NCI-H128 (cell line): ENCODE measurements around the gene INCENP.
A peak's percentile ranks its signal among the peaks of the same experiment; 100 is the strongest.
"Not testable (repeated sequence)": the region's sequence is repeated elsewhere in the genome, so short reads cannot be mapped to it uniquely, and the experiment has no call there.

ENCODE experiments used
- DNase-seq: peaks from one replicate; lab custom pipeline; 2025; ENCODE audit not compliant: unreplicated experiment; lab: John Stamatoyannopoulos, UW

Gene INCENP

DNA sequence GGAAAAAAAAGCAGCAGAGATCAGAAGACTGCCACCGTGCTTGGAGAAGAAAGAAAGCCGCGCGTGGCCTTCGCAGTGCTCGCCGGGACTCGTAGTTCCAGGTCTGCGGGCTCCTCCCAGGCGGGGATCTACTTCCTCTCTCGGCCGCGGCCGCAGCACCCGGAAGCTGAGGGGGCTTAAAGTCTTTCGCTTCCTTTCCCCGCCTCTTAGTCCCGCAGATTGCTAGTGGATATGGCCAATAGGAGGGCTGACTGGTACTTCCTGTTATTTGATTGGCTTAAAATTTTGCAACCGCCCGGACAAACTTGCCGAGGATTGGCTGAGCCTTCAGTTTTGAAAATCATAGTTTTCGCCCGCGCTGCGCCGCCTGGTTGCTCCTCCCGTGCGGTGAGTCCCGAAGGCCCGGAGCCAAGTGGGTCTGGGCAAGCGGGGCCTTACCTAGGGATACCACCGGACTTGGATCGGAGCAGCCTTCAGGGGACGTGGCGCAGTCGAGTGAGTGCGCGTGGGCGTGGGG, at the start of gene INCENP:
Gene INCENP, plus strand, starts transcription at position 343 of the 517 bp plus-strand sequence. CDS start 4,151 bp downstream, outside the sequence.
- peak; percentile 94 for DNase-seq

GRCh38 chr11:62075438-62075837, 48.4 kb upstream of the INCENP start:
- no peak for DNase-seq

GRCh38 chr11:62077132-62077531, 46.7 kb upstream of the INCENP start:
- DNase-seq: no peak

- DNase-seq: peak; percentile 43
Measured at GRCh38 chr11:62081378-62082291, 42.2 kb upstream of the INCENP start.

- no peak for DNase-seq
Measured at GRCh38 chr11:62082292-62082657, 41.5 kb upstream of the INCENP start.

DNA sequence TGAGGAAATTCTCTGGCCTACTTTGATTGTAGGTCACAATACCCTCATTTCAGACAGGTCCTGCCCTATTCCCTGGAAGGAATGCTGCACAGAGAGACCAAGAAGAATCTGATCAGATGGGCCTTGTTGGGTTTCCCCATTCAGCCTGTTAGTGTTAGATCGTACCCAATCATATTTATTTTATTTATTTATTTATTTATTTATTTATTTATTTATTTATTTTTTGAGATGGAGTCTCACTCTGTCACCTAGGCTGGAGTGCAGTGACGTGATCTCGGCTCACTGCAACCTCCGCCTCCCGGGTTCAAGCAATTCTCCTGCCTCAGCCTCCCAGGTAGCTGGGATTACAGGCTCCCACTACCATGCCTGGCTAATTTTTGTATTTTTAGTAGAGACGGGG, 39.0 kb upstream of the INCENP start:
- DNase-seq: not testable (repeated sequence)

DNA sequence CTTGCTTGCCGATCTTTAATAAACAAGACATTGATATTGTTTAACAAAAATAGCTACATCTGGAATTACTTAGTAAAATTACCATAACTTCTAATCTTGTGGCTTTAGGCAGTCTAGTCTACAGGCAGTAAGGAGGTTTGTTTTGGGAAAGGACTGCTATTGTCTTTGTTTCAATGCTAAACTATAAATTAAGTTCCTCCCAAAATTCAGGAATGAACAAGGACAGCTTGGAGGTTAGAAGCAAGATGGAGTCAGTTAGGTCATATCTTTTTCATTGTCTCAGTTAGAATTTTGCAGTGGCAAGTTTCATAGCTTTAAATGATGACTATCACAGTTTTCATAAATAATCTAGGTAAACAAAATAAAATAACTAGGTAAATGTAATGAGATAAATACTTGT, 36.1 kb upstream of the INCENP start:
- no peak for DNase-seq

DNA sequence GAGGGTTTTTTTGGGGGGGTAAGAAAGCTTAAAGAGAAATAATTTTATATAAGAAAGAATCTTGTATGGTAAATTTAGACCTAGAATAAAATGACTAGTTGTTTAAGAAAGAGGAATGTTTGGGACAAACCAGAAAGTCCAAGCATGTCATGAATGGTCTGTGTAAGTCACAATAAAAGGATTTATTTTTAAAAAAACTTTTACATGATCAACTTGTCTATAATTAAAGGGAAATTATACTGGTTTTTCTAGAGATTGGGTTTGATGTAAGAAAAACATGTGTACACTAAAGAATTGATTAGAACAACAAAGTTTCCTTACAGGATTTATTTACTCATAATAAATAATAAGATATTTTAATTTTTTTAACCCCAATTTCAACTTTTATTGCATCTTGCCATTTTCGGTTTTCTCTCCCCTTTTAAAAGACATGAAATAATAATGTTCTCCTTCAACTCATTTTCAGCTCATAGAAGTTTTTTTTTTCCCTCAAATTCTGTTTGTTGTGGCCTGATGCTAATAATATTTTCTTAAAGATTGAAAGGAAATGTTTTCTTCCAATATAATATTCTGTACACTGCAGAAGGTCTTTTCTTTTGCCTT, 35.4 kb upstream of the INCENP start:
- DNase-seq: no peak

DNA sequence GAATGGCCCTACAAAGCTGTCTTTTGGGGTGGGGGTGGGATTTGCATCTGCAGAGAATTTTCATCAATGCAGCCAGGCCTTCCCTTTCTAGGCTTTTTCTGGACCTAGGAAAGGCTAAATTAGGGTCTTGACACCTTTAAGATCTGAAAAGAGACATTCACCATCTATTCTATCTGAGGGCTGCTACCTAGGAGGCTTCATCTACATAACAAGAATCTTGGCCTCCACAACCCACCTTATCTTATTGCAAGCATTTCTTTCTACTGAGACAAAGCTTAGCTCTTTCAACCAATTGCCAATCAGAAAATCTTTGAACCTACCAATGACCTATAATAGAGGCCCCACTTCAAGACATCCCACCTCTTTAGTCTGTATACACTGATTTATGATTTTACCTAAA, 20.7 kb upstream of the INCENP start:
- DNase-seq: no peak

DNA sequence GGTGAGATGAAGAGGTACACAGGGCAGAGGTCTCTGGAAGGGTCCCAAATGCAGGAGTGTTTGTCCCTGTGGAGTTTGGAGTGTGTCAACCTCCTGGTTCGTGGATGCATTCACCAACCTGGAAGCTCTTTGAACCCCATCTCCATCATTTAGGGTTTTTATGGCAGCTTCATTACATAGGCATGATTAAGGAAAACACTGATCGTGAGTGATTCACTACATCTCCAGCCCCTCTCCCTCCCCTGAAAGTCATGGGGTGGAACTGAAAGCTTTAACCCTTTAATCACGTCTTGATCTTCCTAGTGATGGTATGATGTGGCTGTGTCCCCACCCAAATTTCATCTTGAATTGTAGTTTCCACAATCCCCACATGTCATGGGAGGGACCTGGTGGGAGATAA, 19.8 kb upstream of the INCENP start:
- no peak for DNase-seq

DNA sequence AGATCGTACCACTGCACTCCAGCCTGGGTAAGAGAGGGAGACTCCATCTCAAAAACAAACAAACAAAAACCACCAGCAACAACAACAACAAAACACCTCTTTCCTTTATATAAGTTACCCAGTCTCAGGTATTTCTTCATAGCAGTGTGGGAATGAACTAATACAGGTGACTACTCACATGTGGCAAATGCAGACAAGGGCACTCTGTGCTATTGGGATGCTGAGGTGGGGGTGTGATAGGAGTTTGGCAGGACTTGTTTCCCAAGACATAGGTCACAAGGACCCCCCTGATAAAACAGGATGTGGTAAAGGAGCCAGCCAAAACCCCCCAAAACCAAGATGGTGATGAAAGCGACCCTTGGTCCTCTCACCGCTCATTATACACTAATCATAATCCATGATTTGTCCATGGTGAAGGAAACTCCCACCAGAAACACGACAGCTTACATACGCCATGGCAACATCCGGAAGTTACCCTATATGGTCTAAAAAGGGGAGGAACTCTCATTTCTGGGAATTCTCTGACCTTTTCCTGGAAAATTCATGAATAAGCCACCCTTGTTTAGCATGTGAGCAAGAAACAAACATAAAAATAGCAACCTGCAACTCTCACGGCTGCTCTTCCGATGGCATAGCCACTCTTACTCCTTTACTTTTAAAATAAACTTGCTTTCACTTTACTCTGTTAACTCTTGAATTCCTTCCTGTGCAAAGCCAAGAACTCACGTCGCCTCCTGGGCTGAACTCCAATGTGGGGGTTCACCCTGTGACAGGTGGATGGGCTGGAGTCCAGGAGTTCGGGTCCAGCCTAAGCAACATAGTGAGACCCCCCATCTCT, 18.8 kb upstream of the INCENP start:
- no peak for DNase-seq

GRCh38 chr11:62105667-62106191, 18.1 kb upstream of the INCENP start:
- DNase-seq: no peak

DNA sequence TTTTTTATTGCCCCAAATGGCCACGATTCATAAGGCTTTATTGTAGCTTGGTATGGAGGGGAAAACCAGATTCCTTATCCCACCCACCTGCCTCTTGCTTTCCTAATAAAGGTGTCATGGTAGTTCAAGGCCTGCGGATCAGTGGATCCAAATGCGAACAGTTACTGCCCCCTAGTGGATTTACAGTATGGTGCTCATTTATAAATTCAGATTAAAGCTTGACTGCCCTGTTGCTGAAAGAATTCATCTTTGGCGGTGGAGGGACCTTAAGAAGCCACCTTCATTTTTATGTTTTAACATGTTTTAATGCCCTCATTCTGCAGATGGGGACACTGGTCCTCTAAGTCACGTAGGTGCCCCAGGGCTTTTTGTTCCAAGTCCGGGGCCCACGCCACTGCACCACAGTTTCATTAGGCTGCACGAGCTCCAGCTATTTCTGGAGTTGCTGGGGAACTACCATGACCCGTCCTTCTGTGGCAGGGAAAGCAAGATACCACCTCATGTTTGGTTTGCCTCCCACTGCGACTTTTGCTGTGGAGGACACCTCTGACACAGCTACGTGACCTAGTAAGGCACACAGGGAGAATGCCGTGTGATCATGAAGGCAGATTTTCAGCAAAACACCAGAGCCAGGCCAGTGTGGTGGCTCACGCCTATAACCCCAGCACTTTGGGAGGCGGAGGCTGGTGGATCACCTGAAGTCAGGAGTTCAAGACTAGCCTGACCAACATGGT, 15.6 kb upstream of the INCENP start:
- peak; percentile 40 for DNase-seq

DNA sequence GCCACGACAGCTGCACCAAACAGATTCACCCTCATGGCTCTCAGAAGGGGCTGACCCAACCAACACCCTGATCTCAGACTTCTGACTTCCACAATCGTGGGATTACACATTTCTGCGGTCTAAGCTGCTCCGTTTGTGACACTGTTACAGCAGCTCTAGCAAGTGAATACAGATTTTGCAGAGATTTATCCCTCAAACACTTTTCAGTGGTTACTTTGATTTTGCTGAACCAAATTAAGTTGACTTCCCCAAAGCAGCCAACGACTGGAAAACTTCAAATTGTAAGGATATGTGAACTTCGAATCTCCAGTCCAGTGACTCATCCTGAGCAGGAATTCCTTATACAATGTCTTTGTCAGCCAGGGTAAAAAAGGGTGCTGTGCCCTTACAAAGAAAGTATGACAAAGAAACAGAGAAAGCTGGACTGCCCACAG, 14.8 kb upstream of the INCENP start:
- DNase-seq: no peak

GRCh38 chr11:62115085-62115694, 8.6 kb upstream of the INCENP start:
- no peak for DNase-seq

GRCh38 chr11:62116451-62116850, 7.4 kb upstream of the INCENP start:
- no peak for DNase-seq

GRCh38 chr11:62119569-62119968, 4.2 kb upstream of the INCENP start:
- DNase-seq: no peak

DNA sequence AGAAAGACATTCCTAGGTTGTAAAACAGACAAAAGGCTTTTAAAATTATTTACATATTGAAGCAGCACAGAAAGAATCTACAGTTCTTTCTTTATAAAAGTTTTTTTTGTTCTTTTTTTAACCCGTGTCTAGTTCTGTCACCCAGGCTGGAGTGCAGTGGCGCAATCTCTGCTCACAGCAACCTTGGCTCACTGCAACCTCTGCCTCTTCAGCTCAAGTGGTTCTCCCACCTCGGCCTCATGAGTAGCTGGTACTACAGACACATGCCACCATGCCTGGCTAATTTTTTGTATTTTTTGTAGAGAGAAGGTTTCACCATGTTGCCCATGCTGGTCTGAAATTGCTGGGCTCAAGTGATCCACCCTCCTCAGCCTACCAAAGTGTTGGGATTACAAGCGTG, 3.8 kb upstream of the INCENP start:
- DNase-seq: no peak

GRCh38 chr11:62120431-62120830, 3.4 kb upstream of the INCENP start:
- no peak for DNase-seq

- no peak for DNase-seq
Measured at GRCh38 chr11:62122076-62122475, 1.7 kb upstream of the INCENP start.
